Fibroblast of skin of right quadriceps (primary cell): Measurements from ENCODE around the gene CDK14.
"Not testable (repeated sequence)": the region's sequence is repeated elsewhere in the genome, so short reads cannot be mapped to it uniquely, and the experiment has no call there.

Source experiments
- DNase-seq: peaks from one replicate; pipeline ENCODE4 v3.0.0-alpha.2; 2013

CDK14 gene

GRCh38 chr7:90597563-90598253 is 1.6 kb downstream of the CDK14 start:
- no peak for DNase-seq

- no peak for DNase-seq
These were observed 2.9 kb downstream of the CDK14 start for GRCh38 chr7:90599038-90599437.

GRCh38 chr7:90599892-90600555 is 3.9 kb downstream of the CDK14 start:
- peak; percentile 9 for DNase-seq

GRCh38 chr7:90602303-90602702 is 6.2 kb downstream of the CDK14 start:
- DNase-seq: no peak

GRCh38 chr7:90603346-90603745 is 7.2 kb downstream of the CDK14 start:
- DNase-seq: no peak

GRCh38 chr7:90604383-90604782 is 8.3 kb downstream of the CDK14 start:
- DNase-seq: no peak

GRCh38 chr7:90605055-90605454 is 8.9 kb downstream of the CDK14 start:
- no peak for DNase-seq

GRCh38 chr7:90607196-90607595 is 11.1 kb downstream of the CDK14 start:
- DNase-seq: no peak

GRCh38 chr7:90610105-90610504 is 14.0 kb downstream of the CDK14 start:
- DNase-seq: no peak

- no peak for DNase-seq
These were observed 15.0 kb downstream of the CDK14 start for GRCh38 chr7:90611115-90611514.

GRCh38 chr7:90613088-90613498 is 17.0 kb downstream of the CDK14 start:
- DNase-seq: peak; percentile 41

- no peak for DNase-seq
These were observed 21.3 kb downstream of the CDK14 start for GRCh38 chr7:90617442-90617841.

- DNase-seq: no peak
These were observed 22.8 kb downstream of the CDK14 start for GRCh38 chr7:90618876-90619275.

- no peak for DNase-seq
These were observed 25.1 kb downstream of the CDK14 start for GRCh38 chr7:90621125-90621746.

GRCh38 chr7:90621747-90622140 is 25.6 kb downstream of the CDK14 start:
- DNase-seq: no peak

GRCh38 chr7:90622670-90623069 is 26.5 kb downstream of the CDK14 start:
- no peak for DNase-seq

- peak; percentile 67 for DNase-seq
These were observed 28.2 kb downstream of the CDK14 start for GRCh38 chr7:90624225-90624911.

- DNase-seq: no peak
These were observed 28.9 kb downstream of the CDK14 start for GRCh38 chr7:90625051-90625450.

- peak; percentile 87 for DNase-seq
These were observed 29.4 kb downstream of the CDK14 start for GRCh38 chr7:90625562-90625961.

- DNase-seq: peak; percentile 65
These were observed 29.9 kb downstream of the CDK14 start for GRCh38 chr7:90626013-90626412.

- DNase-seq: peak; percentile 60
These were observed 33.3 kb downstream of the CDK14 start for GRCh38 chr7:90629297-90629918.

GRCh38 chr7:90631502-90631901 is 35.4 kb downstream of the CDK14 start:
- no peak for DNase-seq

GRCh38 chr7:90639683-90640082 is 43.6 kb downstream of the CDK14 start:
- DNase-seq: not testable (repeated sequence)
